Measurements from ENCODE around the gene PGAP1. TPM values are rescaled to one million over a fixed set of nuclear protein-coding genes. Genes with fewer than 3 reads are reported as not detected.
"Not testable (repeated sequence)": the region's sequence is repeated elsewhere in the genome, so short reads cannot be mapped to it uniquely, and the experiment has no call there.

The PGAP1 gene
- total and polyA plus RNA-seq, 2 experiments from 2014 or later: 2.4 to 6.3 TPM

DNA sequence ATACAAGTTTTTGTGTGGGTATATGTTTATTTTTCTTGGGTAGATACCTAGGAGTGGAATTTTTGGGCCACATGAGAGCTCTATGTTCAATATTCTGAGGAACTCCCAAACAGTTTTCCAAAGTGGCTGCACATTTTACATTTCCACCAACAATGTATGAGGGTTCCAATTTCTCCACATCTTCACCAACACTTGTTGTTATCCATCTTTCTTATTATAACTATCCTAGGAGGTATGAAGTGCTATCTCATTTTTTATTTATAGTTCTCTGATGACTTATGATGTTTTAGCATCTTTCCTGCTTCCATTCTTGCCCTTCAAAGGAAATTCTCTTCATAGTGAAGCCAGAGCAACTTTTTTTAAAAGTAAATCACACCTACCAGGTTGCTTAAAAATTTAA lies 8.7 kb downstream of the PGAP1 start:
- no peak overlapping the region for H3K4me2 ChIP-seq (ENCODE audit: unreplicated experiment)
- H3K9me2 ChIP-seq (ENCODE audit: insufficient read depth): no peaks in the 10 kb centered on the region
- H3K36me3 ChIP-seq (ENCODE audit: low read depth): no peaks in the 10 kb centered on the region
- peaks cover 26% of the 10 kb centered on the region for H3K79me2 ChIP-seq (ENCODE audit: insufficient read depth)
- H2AFZ ChIP-seq: no peak overlapping the region
- no peak for TF ChIP-seq EZH2phosphoT487 (IDR thresholded peaks at IDR 0.05; ENCODE audit: insufficient read depth, low read depth)
- no peak for TF ChIP-seq EZH2 (IDR thresholded peaks at IDR 0.05; ENCODE audit: insufficient read depth, poor library complexity, severe bottlenecking)
- no peaks in the 10 kb centered on the region for H3K27me3 ChIP-seq (replicated peaks; ENCODE audit: insufficient read depth)
- no peaks in the 10 kb centered on the region for H4K20me1 ChIP-seq (ENCODE audit: insufficient read depth)
- H3K9me3 ChIP-seq (ENCODE audit: low read depth): no peaks in the 10 kb centered on the region
- in situ Hi-C loops (cut with MboI): no loop called here
- no peak overlapping the region for H3K9ac ChIP-seq
- no peaks in the 10 kb centered on the region for H3F3A ChIP-seq (ENCODE audit: insufficient read depth)
- no peak for DNase-seq
- H3K4me3 ChIP-seq: no peak overlapping the region
- H3K4me1 ChIP-seq (ENCODE audit: insufficient read depth): no peaks in the 10 kb centered on the region
- no peak overlapping the region for H3K27ac ChIP-seq

DNA sequence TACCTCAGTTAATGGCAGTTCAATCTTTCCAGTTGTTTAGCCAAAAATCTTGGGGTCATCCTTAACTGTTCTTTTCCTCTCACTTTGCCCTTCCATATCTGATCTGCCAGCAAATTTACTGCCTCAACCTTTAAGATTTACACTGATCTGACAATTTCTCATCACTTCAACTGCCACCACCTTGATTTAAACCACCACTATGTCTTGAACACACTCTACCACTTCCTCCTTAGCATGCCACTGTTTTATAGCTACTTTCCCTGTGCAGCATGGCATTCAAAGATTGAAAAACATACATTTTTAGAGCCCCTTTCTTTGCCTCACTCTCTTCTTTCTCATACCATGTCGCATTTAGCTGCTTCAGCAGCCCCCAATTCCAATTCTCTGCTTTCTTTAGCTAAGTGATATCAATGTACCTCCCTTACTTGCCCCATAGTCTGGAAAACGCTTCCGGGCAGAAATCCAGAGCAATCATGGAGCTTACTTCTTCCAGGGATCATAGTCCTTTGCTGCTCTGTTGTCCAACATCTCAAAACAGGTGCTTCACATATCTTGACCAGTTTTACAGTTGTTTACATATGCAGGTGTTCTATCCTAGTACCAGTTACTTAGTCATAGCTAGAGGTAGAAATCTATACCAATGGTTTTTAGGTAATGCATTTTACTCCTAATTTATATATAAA lies 10.9 kb downstream of the PGAP1 start:
- in situ Hi-C loops (cut with MboI): no loop called here
- WGBS, 2 experiments (ENCODE audit: low coverage in 1 of 2, low lambda C conversion rate in 2 of 2, missing lambda C conversion rate in 2 of 2): 98 to 99% methylated on average over 3 of the region's 3 CpGs
- Histone ChIP-seq H2AFZ (no peak overlapping the region), H3K79me2 (ENCODE audit: insufficient read depth) (peaks cover 8% of the 10 kb centered on the region), H3K4me1 (ENCODE audit: insufficient read depth) (no peaks in the 10 kb centered on the region), H3K4me3 (no peak overlapping the region), H3K27ac (no peak overlapping the region), H3K27me3 (replicated peaks; ENCODE audit: insufficient read depth) (no peaks in the 10 kb centered on the region), H4K20me1 (ENCODE audit: insufficient read depth) (no peaks in the 10 kb centered on the region), H3F3A (ENCODE audit: insufficient read depth) (no peaks in the 10 kb centered on the region), H3K36me3 (ENCODE audit: low read depth) (no peaks in the 10 kb centered on the region), H3K9me2 (ENCODE audit: insufficient read depth) (no peaks in the 10 kb centered on the region), H3K9ac (no peak overlapping the region), H3K4me2 (ENCODE audit: unreplicated experiment) (no peak overlapping the region), H3K9me3 (ENCODE audit: low read depth) (no peaks in the 10 kb centered on the region)
- no peak for DNase-seq
- no peak for TF ChIP-seq EZH2phosphoT487 (IDR thresholded peaks at IDR 0.05; ENCODE audit: insufficient read depth, low read depth)
- no peak for TF ChIP-seq EZH2 (IDR thresholded peaks at IDR 0.05; ENCODE audit: insufficient read depth, poor library complexity, severe bottlenecking)

- in situ Hi-C loops (cut with MboI): no loop called here
- no peak for DNase-seq
- no peaks in the 10 kb centered on the region for H3K36me3 ChIP-seq (ENCODE audit: low read depth)
- WGBS, 2 experiments (ENCODE audit: low coverage in 1 of 2, low lambda C conversion rate in 2 of 2, missing lambda C conversion rate in 2 of 2): 96 to 98% methylated on average over 4 of the region's 4 CpGs
- H3K27me3 ChIP-seq (replicated peaks; ENCODE audit: insufficient read depth): no peaks in the 10 kb centered on the region
- H3K79me2 ChIP-seq (ENCODE audit: insufficient read depth): peaks cover under 1% of the 10 kb centered on the region; the same call in 1 of the 2 replicates
- no peak for TF ChIP-seq EZH2phosphoT487 (IDR thresholded peaks at IDR 0.05; ENCODE audit: insufficient read depth, low read depth)
- no peaks in the 10 kb centered on the region for H3K4me1 ChIP-seq (ENCODE audit: insufficient read depth)
- no peak overlapping the region for H3K27ac ChIP-seq
- H3F3A ChIP-seq (ENCODE audit: insufficient read depth): no peaks in the 10 kb centered on the region
- H4K20me1 ChIP-seq (ENCODE audit: insufficient read depth): no peaks in the 10 kb centered on the region
- no peak overlapping the region for H3K4me3 ChIP-seq
- no peak overlapping the region for H3K4me2 ChIP-seq (ENCODE audit: unreplicated experiment)
- no peak overlapping the region for H3K9ac ChIP-seq
- no peaks in the 10 kb centered on the region for H3K9me2 ChIP-seq (ENCODE audit: insufficient read depth)
- H2AFZ ChIP-seq: no peak overlapping the region
- no peaks in the 10 kb centered on the region for H3K9me3 ChIP-seq (ENCODE audit: low read depth)
Observed at GRCh38 chr2:196914867-196915460, 11.5 kb downstream of the PGAP1 start.

DNA sequence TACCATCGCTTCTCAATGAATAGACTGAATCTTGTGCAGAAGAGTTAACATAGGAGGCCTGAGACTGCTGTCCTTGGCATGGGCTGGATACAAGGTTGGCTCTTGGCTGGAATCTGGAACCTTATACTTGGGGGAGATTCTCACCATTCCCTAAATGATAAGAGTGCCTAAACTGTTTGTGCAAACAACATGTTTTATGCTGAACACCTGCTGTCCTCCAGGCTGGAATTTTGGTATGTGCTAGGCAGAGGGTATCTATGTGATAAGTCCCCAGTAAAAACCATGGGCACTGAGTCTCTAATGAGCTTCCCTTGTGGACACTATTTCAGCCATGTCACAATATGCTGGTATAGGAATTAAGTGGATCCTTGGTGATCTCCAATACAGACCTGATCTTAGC lies 12.8 kb downstream of the PGAP1 start:
- Histone ChIP-seq H3K27me3 (replicated peaks; ENCODE audit: insufficient read depth) (no peaks in the 10 kb centered on the region), H4K20me1 (ENCODE audit: insufficient read depth) (no peaks in the 10 kb centered on the region), H3K4me1 (ENCODE audit: insufficient read depth) (no peaks in the 10 kb centered on the region), H3K79me2 (ENCODE audit: insufficient read depth) (no peaks in the 10 kb centered on the region), H3K9me3 (ENCODE audit: low read depth) (no peaks in the 10 kb centered on the region), H3K4me2 (ENCODE audit: unreplicated experiment) (no peak overlapping the region), H2AFZ (no peak overlapping the region), H3K27ac (no peak overlapping the region), H3F3A (ENCODE audit: insufficient read depth) (no peaks in the 10 kb centered on the region), H3K9ac (no peak overlapping the region), H3K36me3 (ENCODE audit: low read depth) (no peaks in the 10 kb centered on the region), H3K9me2 (ENCODE audit: insufficient read depth) (no peaks in the 10 kb centered on the region), H3K4me3 (no peak overlapping the region)
- TF ChIP-seq EZH2phosphoT487 (IDR thresholded peaks at IDR 0.05; ENCODE audit: insufficient read depth, low read depth) (no peak), EZH2 (IDR thresholded peaks at IDR 0.05; ENCODE audit: insufficient read depth, poor library complexity, severe bottlenecking) (no peak)
- WGBS, 2 experiments (ENCODE audit: low coverage in 1 of 2, low lambda C conversion rate in 2 of 2, missing lambda C conversion rate in 2 of 2): 100% methylated on average over 1 of the region's 1 CpG
- DNase-seq: no peak
- in situ Hi-C loops (cut with MboI): no loop called here

- H3K36me3 ChIP-seq (ENCODE audit: low read depth); H4K20me1 ChIP-seq (ENCODE audit: insufficient read depth); H3K27ac ChIP-seq; H3K4me3 ChIP-seq; H3K9me2 ChIP-seq (ENCODE audit: insufficient read depth); DNase-seq; H3K27me3 ChIP-seq (replicated peaks; ENCODE audit: insufficient read depth); H3K79me2 ChIP-seq (ENCODE audit: insufficient read depth); H2AFZ ChIP-seq; H3K9ac ChIP-seq; H3K9me3 ChIP-seq (ENCODE audit: low read depth); H3K4me2 ChIP-seq (ENCODE audit: unreplicated experiment); H3F3A ChIP-seq (ENCODE audit: insufficient read depth); H3K4me1 ChIP-seq (ENCODE audit: insufficient read depth); in situ Hi-C loops (cut with MboI): not testable (repeated sequence)
- WGBS, 2 experiments (ENCODE audit: low coverage in 1 of 2, low lambda C conversion rate in 2 of 2, missing lambda C conversion rate in 2 of 2): 94 to 95% methylated on average over 7 to 8 of the region's 15 CpGs
Observed at GRCh38 chr2:196905365-196905764, 21.1 kb downstream of the PGAP1 start.
